Aorta (tissue), 5 donors: Measurements from ENCODE around the gene B4GALT6. TPM values are rescaled to one million over a fixed set of nuclear protein-coding genes. Genes with fewer than 3 reads are reported as not detected.

ENCODE experiments used
- ATAC-seq: fragments of 200-7000 bp; cut with Tn5 transposase; one replicate; pipeline ENCODE4 v1.9.1; 2022; ENCODE audit warnings: moderate library complexity; ENCODE audit not compliant: low FRiP score
- DNase-seq, 2 donors: peaks; one replicate each; pipeline ENCODE4 v3.0.0-alpha.2; 2020
- H3K27ac ChIP-seq, 2 donors: one replicate each; pipeline ENCODE4 v1.5.1; 2013; ENCODE audit warnings: low read length in 2 of 2, mild to moderate bottlenecking in 2 of 2, moderate library complexity in 2 of 2, control low read depth in 1 of 2, inconsistent platforms in 1 of 2, low read depth in 1 of 2
- H3K27me3 ChIP-seq, 2 donors: one replicate each; pipeline ENCODE4 v1.6.1; 2013; ENCODE audit warnings: control low read depth in 1 of 2, low read length in 1 of 2, mild to moderate bottlenecking in 1 of 2, moderate library complexity in 1 of 2; ENCODE audit not compliant: insufficient read depth in 2 of 2, control insufficient read depth in 1 of 2
- H3K36me3 ChIP-seq, 2 donors: one replicate each; pipeline ENCODE4 v1.6.1; 2013; ENCODE audit warnings: control low read depth in 1 of 2, low read length in 1 of 2, mild to moderate bottlenecking in 1 of 2; ENCODE audit not compliant: insufficient read depth in 2 of 2, control insufficient read depth in 1 of 2
- H3K4me1 ChIP-seq, 2 donors: one replicate each; pipeline ENCODE4 v1.6.1; 2013; ENCODE audit warnings: low read length in 2 of 2, control low read depth in 1 of 2, mild to moderate bottlenecking in 1 of 2, moderate library complexity in 1 of 2; ENCODE audit not compliant: insufficient read depth in 2 of 2, control insufficient read depth in 1 of 2
- H3K4me3 ChIP-seq, 2 donors: one replicate each; pipeline ENCODE4 v1.5.1; 2013; ENCODE audit warnings: low read length in 2 of 2, control low read depth in 1 of 2, mild to moderate bottlenecking in 1 of 2
- H3K9me3 ChIP-seq: one replicate; pipeline ENCODE4 v1.6.1; 2013; ENCODE audit warnings: mild to moderate bottlenecking, low read length; ENCODE audit not compliant: control insufficient read depth
- WGBS, 2 donors: extraction: QIAGEN DNeasy Blood & Tissue Kit; methylation state at CpG; one replicate each; pipeline ENCODE4 v1.1.7; 2013; 5-methylcytosine and 5-hydroxymethylcytosine counted together
- intact Hi-C, 2 donors: fragments of 100-400 bp; cut with DNase I; formaldehyde crosslinking; loops; one replicate each; pipeline versions ENCODE4 v1.14.2 to v1.15.0; 2022
- polyA plus RNA-seq, 2 donors: library from polyadenylated mRNA; stranded (reverse); fragments of 200-250 nt; gene quantifications; one replicate each; pipeline ENCODE4 v1.2.3, GENCODE V29; 2013
- total RNA-seq, 2 donors: library from RNA; stranded (reverse); fragmentation: NEBNext Ultra II Directional; extraction: Animal tissue kit (Norgen Biotek cat#: 25700); gene quantifications; one replicate each; pipeline ENCODE4 v1.2.1, GENCODE V29; 2021
- donor health status: healthy with polysubstance abuse.
- donor health status: Bipolar disorder and iron deficiency.
- donor health status: DM: no; HTN: no; CAD: no.
- donor health status: DM: no; HTN: no; CAD: no.
- donor health status: DM: yes; HTN: yes; CAD: no.

The B4GALT6 gene
- total and polyA plus RNA-seq, 4 donors, result 0.87 to 8.4 (median 3.3) TPM

DNA sequence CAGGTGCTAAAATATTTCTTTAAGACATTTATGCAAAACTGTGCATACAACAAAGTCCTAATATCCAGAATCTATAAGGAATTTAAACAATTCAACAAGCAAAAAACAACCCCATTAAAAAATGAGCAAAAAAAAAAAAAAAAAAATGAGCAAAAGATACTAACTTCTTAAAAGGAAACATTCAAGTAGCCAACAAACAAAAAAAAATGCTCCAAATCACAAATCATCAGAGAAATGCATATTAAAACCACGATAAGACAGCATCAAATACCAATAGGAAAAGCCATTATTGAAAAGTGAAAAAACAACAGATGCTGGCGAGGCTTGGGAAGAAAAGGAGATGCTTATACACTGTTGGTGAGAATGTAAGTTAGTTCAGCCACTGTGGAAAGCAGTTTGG lies 34.9 kb downstream of the B4GALT6 start:
- no peaks in the 10 kb centered on the region for H3K4me1 ChIP-seq
- H3K9me3 ChIP-seq, result no peaks in the 10 kb centered on the region
- no peaks in the 10 kb centered on the region for H3K36me3 ChIP-seq
- DNase-seq (no peak), ATAC-seq (no peak)
- H3K4me3 ChIP-seq, result no peak overlapping the region
- no peak overlapping the region for H3K27ac ChIP-seq
- intact Hi-C loops, result no loop called here
- H3K27me3 ChIP-seq, result no peaks in the 10 kb centered on the region
- WGBS, 2 donors, result 88 to 97% methylated on average over 2 of the region's 2 CpGs

DNA sequence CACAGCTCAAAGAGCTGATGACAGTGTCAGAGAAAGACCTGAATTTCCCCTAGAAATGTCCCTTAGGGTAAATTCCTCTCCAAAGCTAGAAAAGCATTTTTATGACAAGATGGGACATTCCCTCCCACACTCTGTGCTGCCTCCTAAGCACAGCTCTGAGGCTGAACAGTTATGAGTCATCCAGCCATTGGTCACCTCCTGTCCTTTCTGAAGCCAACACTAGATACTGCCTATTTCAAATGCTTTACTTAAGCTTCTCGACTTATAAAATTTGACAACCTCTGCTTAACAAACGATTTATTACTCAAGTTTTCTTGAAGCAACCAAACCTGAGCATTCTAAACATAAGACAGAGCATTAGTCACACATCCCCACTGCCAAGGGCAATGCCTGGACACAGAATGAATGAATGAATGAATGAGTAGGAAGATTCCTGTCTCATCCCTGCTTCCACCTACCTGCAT lies 35.4 kb downstream of the B4GALT6 start:
- Histone ChIP-seq H3K36me3 (no peaks in the 10 kb centered on the region), H3K4me1 (no peaks in the 10 kb centered on the region), H3K27me3 (no peaks in the 10 kb centered on the region), H3K4me3 (no peak overlapping the region), H3K27ac (no peak overlapping the region), H3K9me3 (no peaks in the 10 kb centered on the region)
- WGBS, 2 donors, result 48 to 49% methylated on average over 2 of the region's 2 CpGs
- ATAC-seq (no peak), DNase-seq (no peak)
- intact Hi-C loops, result no loop called here

DNA sequence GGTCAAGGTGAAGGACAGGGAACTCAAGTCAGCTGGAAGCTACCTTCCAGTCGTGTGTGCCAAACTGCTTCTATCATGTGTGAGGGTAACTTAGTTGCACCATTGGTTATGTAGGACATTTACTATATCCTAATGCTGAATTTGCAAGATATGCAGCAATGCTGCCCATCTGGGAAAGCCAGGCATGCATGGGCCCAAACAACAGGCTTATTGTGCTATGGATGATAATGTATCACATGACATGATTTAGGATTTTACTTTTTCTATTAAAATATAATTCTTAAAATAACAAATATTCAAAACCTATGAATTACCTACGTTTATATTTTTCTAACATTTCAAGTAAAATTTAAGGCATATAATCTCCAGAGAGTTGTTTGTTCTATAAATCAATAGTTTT lies 35.9 kb downstream of the B4GALT6 start:
- 89 to 90% methylated on average over 2 of the region's 2 CpGs for WGBS, 2 donors
- Histone ChIP-seq H3K4me3 (no peak overlapping the region), H3K36me3 (no peaks in the 10 kb centered on the region), H3K27ac (no peak overlapping the region), H3K27me3 (no peaks in the 10 kb centered on the region), H3K9me3 (no peaks in the 10 kb centered on the region), H3K4me1 (no peaks in the 10 kb centered on the region)
- ATAC-seq, result no peak
- no peak for DNase-seq
- intact Hi-C loops, result no loop called here

DNA sequence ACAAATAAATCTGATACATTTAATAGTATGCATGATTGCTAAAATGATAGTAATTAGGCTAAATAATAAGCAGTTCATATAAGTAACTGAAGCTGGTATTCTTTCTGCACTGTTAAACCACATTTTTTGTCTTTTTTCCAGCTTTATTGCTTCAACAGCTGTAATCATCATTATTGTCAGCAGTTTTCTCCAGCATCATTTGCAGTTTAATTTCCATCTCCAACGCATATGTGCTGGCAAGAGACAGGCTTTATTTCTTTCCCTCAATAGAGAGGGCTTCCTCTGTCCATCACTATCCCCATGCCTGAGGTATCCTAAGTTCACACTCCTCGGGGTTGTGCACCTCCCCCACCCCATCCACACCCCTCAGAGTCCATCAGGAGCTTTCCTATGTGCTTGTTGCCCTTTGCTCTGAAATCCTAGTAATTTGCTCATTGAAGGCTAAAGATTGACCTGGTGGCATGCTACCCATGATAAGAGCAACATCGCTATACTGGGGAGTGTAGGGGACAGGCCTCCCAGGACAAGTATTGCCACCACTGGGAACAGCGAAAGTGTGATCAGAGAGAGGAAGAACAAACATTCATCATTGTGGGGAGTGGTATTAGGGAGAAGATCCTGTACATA lies 37.1 kb downstream of the B4GALT6 start:
- ATAC-seq, result no peak

DNA sequence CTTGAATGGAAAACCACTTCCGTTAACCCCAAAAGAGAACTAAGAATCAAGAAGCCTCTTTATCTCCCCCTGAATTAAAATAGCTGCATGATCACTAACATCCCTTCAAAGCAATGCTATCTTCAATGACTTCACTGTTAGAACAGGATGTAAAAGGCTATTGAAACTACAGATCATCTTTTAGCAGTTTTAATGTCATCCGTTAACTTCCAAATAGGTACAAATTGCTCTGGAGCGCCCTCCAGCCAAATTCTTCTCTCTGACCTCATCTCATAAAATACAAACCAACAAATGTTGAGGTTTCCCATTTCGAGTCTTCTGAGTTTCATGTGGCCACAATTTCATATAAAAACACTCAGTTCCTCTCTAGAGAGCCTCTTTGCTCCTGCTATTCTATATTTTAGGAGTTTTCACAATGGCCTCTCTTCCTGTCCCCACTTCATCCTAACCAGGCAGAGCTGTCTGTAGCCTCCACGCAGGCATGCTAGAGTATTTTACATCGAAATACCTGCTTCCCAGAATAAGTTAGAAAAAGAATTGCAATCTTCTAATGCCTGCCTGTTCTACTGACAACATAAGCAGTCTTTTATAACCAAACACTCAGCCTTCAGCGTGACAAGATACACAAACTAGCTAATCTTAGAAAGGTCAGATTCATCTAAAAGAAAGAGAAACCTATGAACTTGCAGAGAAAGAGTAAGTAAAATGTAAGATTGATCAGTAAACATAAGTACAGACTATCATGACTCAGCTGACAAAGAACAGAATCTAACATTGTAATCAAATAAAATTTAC lies 37.9 kb downstream of the B4GALT6 start:
- Histone ChIP-seq H3K27ac (no peak overlapping the region), H3K4me3 (no peak overlapping the region), H3K4me1 (no peaks in the 10 kb centered on the region), H3K36me3 (no peaks in the 10 kb centered on the region), H3K27me3 (no peaks in the 10 kb centered on the region), H3K9me3 (no peaks in the 10 kb centered on the region)
- WGBS, 2 donors, result 78 to 85% methylated on average over 7 of the region's 7 CpGs
- intact Hi-C loops, result no loop called here
- ATAC-seq (no peak), DNase-seq (no peak)

More for the DNA sequence above, 37.1 kb downstream of the B4GALT6 start:
- intact Hi-C loops, result no loop called here
- Histone ChIP-seq H3K27ac (no peak overlapping the region), H3K4me3 (no peak overlapping the region), H3K27me3 (no peaks in the 10 kb centered on the region), H3K4me1 (no peaks in the 10 kb centered on the region), H3K36me3 (no peaks in the 10 kb centered on the region), H3K9me3 (no peaks in the 10 kb centered on the region)
- DNase-seq, result no peak
- 80 to 84% methylated on average over 4 of the region's 4 CpGs for WGBS, 2 donors

DNA sequence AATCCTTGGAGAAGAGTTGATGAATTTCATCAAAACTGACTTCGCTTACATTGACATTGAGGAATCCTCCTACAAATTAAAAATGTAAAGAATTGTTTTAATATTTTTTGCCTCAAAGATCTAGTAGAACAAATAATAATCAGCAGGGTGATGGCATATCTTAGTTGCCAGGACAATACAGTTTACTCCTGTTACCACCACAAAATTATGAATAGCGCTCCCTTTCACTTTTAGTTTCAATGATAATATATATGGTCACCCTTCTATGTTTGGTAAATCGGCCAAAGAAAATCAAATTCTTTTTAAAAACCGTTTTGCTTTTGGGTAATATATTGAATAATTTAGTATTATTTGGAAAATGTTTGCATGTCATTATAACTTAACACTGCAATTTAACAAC lies 39.0 kb downstream of the B4GALT6 start:
- ATAC-seq, result no peak
- no peaks in the 10 kb centered on the region for H3K27me3 ChIP-seq
- 94 to 95% methylated on average over 4 of the region's 4 CpGs for WGBS, 2 donors
- DNase-seq, result no peak
- no peaks in the 10 kb centered on the region for H3K4me1 ChIP-seq
- no peak overlapping the region for H3K4me3 ChIP-seq
- intact Hi-C loops, result no loop called here
- H3K9me3 ChIP-seq, result no peaks in the 10 kb centered on the region
- no peaks in the 10 kb centered on the region for H3K36me3 ChIP-seq
- H3K27ac ChIP-seq, result no peak overlapping the region

DNA sequence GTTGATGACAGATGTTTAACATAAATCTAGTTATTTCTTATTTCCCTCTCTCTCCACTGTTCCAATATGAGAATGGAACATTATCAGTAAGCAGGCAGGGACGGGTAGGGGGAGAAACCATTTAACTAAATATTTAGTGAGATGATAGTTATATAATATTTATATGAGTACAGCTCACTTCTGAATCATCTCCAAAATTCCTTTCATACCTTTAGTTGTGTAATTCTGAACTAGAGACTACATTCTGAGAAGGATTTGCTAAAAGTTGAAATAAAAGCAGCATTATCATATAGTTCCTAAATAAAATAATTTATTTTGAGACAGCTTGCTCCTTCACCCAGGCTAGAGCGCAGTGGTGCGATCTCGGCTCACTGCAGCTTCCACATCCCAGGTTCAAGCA lies 41.4 kb downstream of the B4GALT6 start:
- Histone ChIP-seq H3K4me3 (no peak overlapping the region), H3K27me3 (no peaks in the 10 kb centered on the region), H3K9me3 (no peaks in the 10 kb centered on the region), H3K36me3 (no peaks in the 10 kb centered on the region), H3K4me1 (no peaks in the 10 kb centered on the region), H3K27ac (no peak overlapping the region)
- WGBS, 2 donors, result 90 to 92% methylated on average over 4 of the region's 4 CpGs
- DNase-seq, result no peak
- ATAC-seq, result no peak
- intact Hi-C loops, result no loop called here

DNA sequence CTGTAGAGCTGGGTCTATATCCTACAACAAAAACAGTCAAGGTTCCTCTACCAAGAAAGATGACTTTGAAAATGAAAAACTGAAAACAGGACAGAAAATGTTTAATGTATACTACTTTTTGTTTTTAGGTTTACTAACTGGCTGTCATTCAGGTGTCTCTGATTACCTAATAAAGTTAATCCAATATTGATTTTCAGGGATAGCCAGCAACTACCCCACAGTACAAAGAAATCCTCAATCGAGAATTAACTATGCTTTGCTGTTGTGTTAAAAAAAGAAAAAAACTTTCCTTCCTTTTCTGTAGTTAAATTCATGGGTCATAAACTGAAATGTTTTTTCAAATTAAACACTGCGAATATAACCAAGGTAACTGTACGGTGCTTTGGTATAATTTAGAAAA lies 46.9 kb downstream of the B4GALT6 start:
- ATAC-seq (no peak), DNase-seq (no peak)
- H3K36me3 ChIP-seq, result no peaks in the 10 kb centered on the region
- H3K27ac ChIP-seq, result no peak overlapping the region
- H3K27me3 ChIP-seq, result no peaks in the 10 kb centered on the region
- H3K4me1 ChIP-seq, result no peaks in the 10 kb centered on the region
- 96 to 97% methylated on average over 3 of the region's 3 CpGs for WGBS, 2 donors
- intact Hi-C loops, result no loop called here
- H3K4me3 ChIP-seq, result no peak overlapping the region
- no peaks in the 10 kb centered on the region for H3K9me3 ChIP-seq

DNA sequence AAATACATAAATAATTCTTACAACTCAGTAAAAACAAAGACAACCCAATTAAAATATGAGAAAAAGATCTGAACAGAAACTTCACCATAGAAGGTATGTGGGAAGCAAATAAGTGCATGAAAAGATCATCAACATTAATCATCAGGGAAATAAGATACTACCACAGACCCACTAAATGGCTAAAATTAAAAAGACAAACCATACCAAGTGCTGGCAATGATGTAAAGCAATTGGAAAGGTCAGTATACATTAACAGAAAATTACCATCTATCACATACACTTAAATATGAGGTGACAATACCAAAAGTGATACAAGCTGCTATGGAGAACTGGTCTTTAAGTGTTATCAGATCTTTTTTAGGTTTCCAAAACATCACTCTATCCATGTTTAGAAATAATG lies 48.0 kb downstream of the B4GALT6 start:
- no peak for ATAC-seq
- H3K9me3 ChIP-seq, result no peaks in the 10 kb centered on the region
- H3K27ac ChIP-seq, result no peak overlapping the region
- intact Hi-C loops, result no loop called here
- no peak for DNase-seq
- H3K36me3 ChIP-seq, result no peaks in the 10 kb centered on the region
- H3K27me3 ChIP-seq, result no peaks in the 10 kb centered on the region
- H3K4me1 ChIP-seq, result no peaks in the 10 kb centered on the region
- H3K4me3 ChIP-seq, result no peak overlapping the region
